CD4-positive, alpha-beta T cell (primary cell): ENCODE results near the gene FOXC1. TPM values are rescaled to one million over a fixed set of nuclear protein-coding genes. Genes with fewer than 3 reads are reported as not detected.

Experiments
- ATAC-seq: fragments of 200-7000 bp; cut with Tn5 transposase; one replicate; pipeline ENCODE4 v1.10.0; 2022; ENCODE audit warnings: mild to moderate bottlenecking; ENCODE audit not compliant: poor library complexity
- CTCF ChIA-PET: fragments of 350-600 bp; sonication (Branson Sonifier 250); formaldehyde crosslinking; loops from one replicate; lab custom pipeline; 2021; ENCODE audit warnings: antibody characterized with exemption, inconsistent platforms; lab: Charles Lee
- POLR2A ChIA-PET: fragments of 350-600 bp; sonication (Branson Sonifier 250); formaldehyde crosslinking; loops from one replicate; lab custom pipeline; 2021; ENCODE audit warnings: antibody characterized with exemption, inconsistent platforms; lab: Charles Lee
- DNase-seq, 14 experiments: peaks; one replicate each; pipeline ENCODE4 v3.0.0-alpha.2; 2013 to 2020; ENCODE audit warnings: mixed read lengths in 2 of 14
- H3K27ac ChIP-seq, 2 donors: one replicate each; pipeline versions ENCODE4 v1.5.1 to v1.7.0; 2013; ENCODE audit warnings: low read length in 2 of 2, low read depth in 1 of 2, mild to moderate bottlenecking in 1 of 2
- H3K27me3 ChIP-seq, 2 experiments: 1 replicate in 1 of 2; 2 replicates in 1 of 2; pipeline versions ENCODE4 v1.6.1 to v1.7.0; 2013; ENCODE audit warnings: low read length in 2 of 2, control low read depth in 1 of 2, mild to moderate bottlenecking in 1 of 2, moderate library complexity in 1 of 2; ENCODE audit not compliant: insufficient read depth in 2 of 2, control insufficient read depth in 1 of 2
- H3K36me3 ChIP-seq: one replicate; pipeline ENCODE4 v1.6.1; 2013; ENCODE audit warnings: low read length, control low read depth; ENCODE audit not compliant: insufficient read depth
- H3K4me1 ChIP-seq: one replicate; pipeline ENCODE4 v1.6.1; 2013; ENCODE audit warnings: low read length, control low read depth; ENCODE audit not compliant: insufficient read depth
- H3K4me3 ChIP-seq: one replicate; pipeline ENCODE4 v1.5.1; 2013; ENCODE audit warnings: mild to moderate bottlenecking, low read length, moderate library complexity
- H3K9me3 ChIP-seq, 2 experiments: 1 replicate in 1 of 2; 2 replicates in 1 of 2; pipeline versions ENCODE4 v1.6.1 to v1.7.0; 2013; ENCODE audit warnings: low read length in 2 of 2, mild to moderate bottlenecking in 2 of 2, control low read depth in 1 of 2, moderate library complexity in 1 of 2; ENCODE audit not compliant: control insufficient read depth in 1 of 2, insufficient read depth in 1 of 2
- H3K27ac Mint-ChIP-seq: one replicate; pipeline ENCODE4 v1.8.0; 2020; ENCODE audit warnings: mixed read lengths
- H3K27me3 Mint-ChIP-seq: one replicate; pipeline ENCODE4 v1.8.0; 2021; ENCODE audit warnings: mixed read lengths
- H3K36me3 Mint-ChIP-seq: one replicate; pipeline ENCODE4 v1.8.0; 2021; ENCODE audit warnings: low read depth, mixed read lengths
- H3K4me1 Mint-ChIP-seq: one replicate; pipeline ENCODE4 v1.8.0; 2021; ENCODE audit warnings: low read depth, mixed read lengths
- H3K4me3 Mint-ChIP-seq: one replicate; pipeline ENCODE4 v1.8.0; 2020; ENCODE audit warnings: mild to moderate bottlenecking, mixed read lengths
- H3K9me3 Mint-ChIP-seq: one replicate; pipeline ENCODE4 v1.8.0; 2020; ENCODE audit warnings: mixed read lengths
- CTCF ChIP-seq: fragments of 200-600 bp; IDR thresholded peaks from one replicate; pipeline ENCODE4 v1.8.0; 2022; ENCODE audit warnings: antibody characterized with exemption, mild to moderate bottlenecking
- intact Hi-C, 2 experiments: fragments of 100-400 bp; cut with DNase I in 1 of 2; cut with micrococcal nuclease in 1 of 2; formaldehyde crosslinking; loops; one replicate each; pipeline versions ENCODE4 v1.15.1 to v1.9.0; 2023 to 2025; cut with DNase I, micrococcal nuclease
- total RNA-seq, 174 experiments: library from RNA in 2 of 174; stranded (reverse) in 2 of 174; gene quantifications; one replicate each; pipeline ENCODE4 v1.2.3 and lab custom pipeline; 2021 to 2026

Gene FOXC1
- total RNA-seq, 2 experiments from 2014 or later = not detected

- Mint-ChIP-seq H3K4me1 (peaks cover 21% of the 10 kb centered on the region), H3K9me3 (no peaks in the 10 kb centered on the region), H3K4me3 (peak overlapping the region; percentile 65), H3K27me3 (peaks cover 70% of the 10 kb centered on the region), H3K36me3 (peaks cover 13% of the 10 kb centered on the region), H3K27ac (no peak overlapping the region)
- ATAC-seq = no peak
- H3K36me3 ChIP-seq = no peaks in the 10 kb centered on the region
- no peak overlapping the region for H3K4me3 ChIP-seq
- no peak for TF ChIP-seq CTCF
- peaks cover 23% of the 10 kb centered on the region for H3K4me1 ChIP-seq
- ChIA-PET POLR2A (no interaction called here), CTCF (no interaction called here)
- peaks cover 0 to 29% of the 10 kb centered on the region in 2 experiments for H3K9me3 ChIP-seq
- DNase-seq = peak in 1 of 14 experiments; percentile 19
- peaks cover 60 to 86% of the 10 kb centered on the region in 2 experiments for H3K27me3 ChIP-seq
- H3K27ac ChIP-seq = no peak overlapping the region
- intact Hi-C loops = no loop called here
Measured at GRCh38 chr6:1622851-1623768, 13.4 kb downstream of the FOXC1 start.

GRCh38 chr6:1623769-1624057 is 14.0 kb downstream of the FOXC1 start:
- ATAC-seq = no peak
- Mint-ChIP-seq H3K4me3 (peak overlapping the region; percentile 65), H3K27ac (no peak overlapping the region), H3K9me3 (no peaks in the 10 kb centered on the region), H3K36me3 (peaks cover 13% of the 10 kb centered on the region), H3K4me1 (peaks cover 21% of the 10 kb centered on the region), H3K27me3 (peaks cover 70% of the 10 kb centered on the region)
- CTCF ChIA-PET = no interaction called here
- no peaks in the 10 kb centered on the region for H3K36me3 ChIP-seq
- no peak for TF ChIP-seq CTCF
- H3K4me3 ChIP-seq = no peak overlapping the region
- no peak for DNase-seq
- peaks cover 0 to 26% of the 10 kb centered on the region in 2 experiments for H3K9me3 ChIP-seq
- no peak overlapping the region for H3K27ac ChIP-seq
- peaks cover 23% of the 10 kb centered on the region for H3K4me1 ChIP-seq
- H3K27me3 ChIP-seq = peaks cover 55 to 85% of the 10 kb centered on the region in 2 experiments
- intact Hi-C loops = no loop called here
- POLR2A ChIA-PET = no interaction called here

GRCh38 chr6:1624058-1624850 is 14.5 kb downstream of the FOXC1 start:
- TF ChIP-seq CTCF = no peak
- H3K9me3 Mint-ChIP-seq = no peaks in the 10 kb centered on the region
- H3K27me3 Mint-ChIP-seq = peaks cover 75% of the 10 kb centered on the region
- no peak overlapping the region for H3K27ac Mint-ChIP-seq
- H3K4me1 Mint-ChIP-seq = peaks cover 21% of the 10 kb centered on the region
- ATAC-seq (no peak), DNase-seq (peak in 1 of 14 experiments; percentile 30)
- H3K9me3 ChIP-seq = peaks cover 0 to 26% of the 10 kb centered on the region in 2 experiments
- peak overlapping the region; percentile 46 for H3K4me3 ChIP-seq
- no peak overlapping the region for H3K4me3 Mint-ChIP-seq
- intact Hi-C loops = no loop called here
- ChIA-PET POLR2A (no interaction called here), CTCF (no interaction called here)
- peaks cover 54 to 84% of the 10 kb centered on the region in 2 experiments for H3K27me3 ChIP-seq
- H3K27ac ChIP-seq = no peak overlapping the region
- H3K4me1 ChIP-seq = peaks cover 23% of the 10 kb centered on the region
- no peaks in the 10 kb centered on the region for H3K36me3 ChIP-seq
- peaks cover 13% of the 10 kb centered on the region for H3K36me3 Mint-ChIP-seq
